Stimulated activated CD4-positive, alpha-beta T cell treated with anti-CD3 and anti-CD28 coated beads, Interleukin-4, amount 100 ng/mL, for 4 hours (primary cell): ENCODE measurements around the gene SFRP4.

Experiments used
- DNase-seq, 2 experiments: peaks; one replicate each; pipeline ENCODE4 v3.0.0-alpha.2; 2020

Gene SFRP4

DNA sequence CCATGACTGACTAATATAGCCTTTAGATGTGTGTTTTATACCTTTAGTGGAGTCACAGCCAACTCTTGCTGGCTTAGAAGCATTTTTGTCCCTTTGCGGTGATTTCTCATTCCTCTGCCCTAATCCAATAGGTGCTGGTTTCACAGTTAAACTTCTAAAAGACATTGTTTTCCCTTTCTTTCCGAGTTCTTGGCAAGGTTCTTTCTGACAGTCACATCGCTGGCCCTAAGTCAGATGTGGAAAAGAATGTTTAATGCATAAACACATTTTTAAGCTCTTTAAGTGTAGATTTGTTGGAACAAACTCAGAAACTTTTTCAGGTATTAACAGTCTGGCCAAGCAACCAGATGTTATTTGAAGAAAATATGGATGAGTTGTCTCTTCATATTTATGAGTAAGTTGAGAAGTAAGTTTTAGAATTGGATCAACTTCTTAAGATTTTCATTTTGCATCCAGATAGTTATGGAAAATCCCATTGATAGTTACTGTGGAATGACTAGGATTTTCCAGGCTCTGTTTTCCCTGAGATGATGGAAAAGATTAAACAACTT, 7.9 kb upstream of the SFRP4 start:
- DNase-seq, result no peak

DNA sequence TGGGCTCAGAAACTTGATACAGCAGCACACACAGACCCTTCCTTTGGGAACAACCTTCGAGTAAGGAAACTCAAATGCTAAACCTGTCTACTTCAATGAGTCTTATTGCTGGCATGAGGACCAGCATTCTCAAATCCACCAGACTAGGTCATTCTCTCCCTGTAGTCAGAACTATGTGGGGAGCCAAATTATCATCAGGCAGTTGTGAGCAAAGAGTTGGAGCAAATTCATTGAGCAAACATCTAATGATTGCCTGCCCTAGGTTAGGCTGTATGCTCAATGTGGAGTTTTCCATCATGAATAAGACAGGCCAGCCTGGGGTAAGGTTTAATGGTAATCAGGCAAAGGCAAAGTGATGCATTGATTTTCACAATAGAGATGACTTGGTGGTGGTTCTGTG, 7.4 kb upstream of the SFRP4 start:
- no peak for DNase-seq

DNA sequence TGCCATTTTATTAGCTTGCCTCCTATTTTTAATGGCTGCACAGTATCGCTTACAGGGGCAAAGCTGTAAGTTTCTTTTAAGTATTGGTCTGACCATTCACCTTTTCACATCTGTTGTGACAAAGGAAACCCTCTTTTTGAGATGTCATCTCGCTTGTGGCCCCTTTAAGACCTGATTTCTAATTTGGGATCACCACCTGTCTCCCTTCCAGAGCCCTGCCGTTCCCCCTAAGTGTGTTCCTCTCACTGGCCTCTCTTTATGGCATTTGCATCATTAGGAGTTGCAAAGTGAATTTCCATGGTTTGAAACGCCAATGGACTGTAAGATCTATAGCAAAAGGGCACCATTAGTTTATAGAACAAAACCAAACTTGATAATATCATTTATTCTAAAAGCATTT, 5.3 kb upstream of the SFRP4 start:
- DNase-seq, result no peak

DNA sequence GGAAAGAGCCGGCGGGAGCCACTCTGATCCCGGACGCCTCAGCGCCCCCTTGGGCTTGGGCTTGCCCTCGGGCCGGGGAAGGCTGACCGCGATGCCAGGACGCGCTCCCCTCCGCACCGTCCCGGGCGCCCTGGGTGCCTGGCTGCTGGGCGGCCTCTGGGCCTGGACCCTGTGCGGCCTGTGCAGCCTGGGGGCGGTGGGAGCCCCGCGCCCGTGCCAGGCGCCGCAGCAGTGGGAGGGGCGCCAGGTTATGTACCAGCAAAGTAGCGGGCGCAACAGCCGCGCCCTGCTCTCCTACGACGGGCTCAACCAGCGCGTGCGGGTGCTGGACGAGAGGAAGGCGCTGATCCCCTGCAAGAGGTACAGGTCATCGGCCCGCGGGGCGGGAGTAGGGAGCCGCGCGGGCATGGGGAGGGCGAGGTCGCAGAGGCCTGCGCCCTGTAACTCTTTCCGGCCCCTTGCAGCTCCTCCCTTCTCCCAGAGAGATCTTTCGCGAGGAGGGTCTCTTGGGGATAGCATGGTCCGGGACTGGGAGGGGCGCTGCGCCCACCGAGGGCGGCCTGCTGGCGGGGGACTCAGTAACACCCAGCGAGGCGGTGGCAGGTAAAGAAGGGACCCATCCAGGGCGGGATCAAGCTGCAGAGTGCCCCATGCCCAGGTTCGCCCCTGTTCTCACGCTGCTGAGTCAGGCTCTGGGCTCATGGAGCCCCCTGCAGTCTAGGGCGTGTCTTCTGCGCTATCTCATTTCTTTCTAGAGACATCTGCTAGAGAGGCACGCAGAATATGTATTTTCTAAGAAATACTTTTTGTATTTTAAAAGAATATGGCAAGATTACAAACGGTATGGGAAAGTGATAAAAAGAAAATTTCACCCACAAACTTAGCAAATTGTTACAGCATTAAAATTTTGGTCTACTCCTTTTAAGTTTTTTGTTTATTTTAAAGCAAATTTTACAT, 4.5 kb upstream of the SFRP4 start:
- no peak for DNase-seq

DNA sequence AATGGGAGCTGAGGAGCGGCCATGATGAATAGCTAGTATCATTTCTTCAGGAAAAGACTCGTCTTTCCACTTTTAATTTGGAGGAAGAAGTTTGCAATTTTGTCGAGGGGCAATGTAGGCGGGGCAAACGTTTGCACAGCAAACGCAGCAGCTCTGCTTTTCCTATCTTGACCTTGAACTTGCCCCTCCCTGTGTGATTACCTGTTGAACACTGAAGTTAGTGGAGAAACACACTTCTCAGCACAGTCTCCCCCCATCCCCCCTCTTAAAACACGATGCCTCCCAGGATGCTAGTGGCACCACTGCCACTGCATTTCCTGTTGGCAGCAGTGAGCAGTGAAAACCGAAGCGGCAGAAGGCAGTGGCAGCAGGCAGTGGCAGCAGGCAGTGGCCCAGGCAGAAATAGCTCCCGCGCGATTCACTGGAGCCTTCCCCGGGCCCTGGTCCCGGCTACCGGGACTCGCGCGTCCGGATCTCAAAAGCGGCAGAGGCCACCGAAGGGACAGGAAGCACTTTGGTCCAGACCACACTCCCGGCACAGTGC, 3.8 kb upstream of the SFRP4 start, which contains the start of gene EPDR1:
TSS of gene EPDR1 (plus strand) at position 336 of the 544 bp plus-strand sequence. CDS start 300 bp downstream, outside the sequence.
- DNase-seq, result peak in 1 of 2 experiments; percentile 5

DNA sequence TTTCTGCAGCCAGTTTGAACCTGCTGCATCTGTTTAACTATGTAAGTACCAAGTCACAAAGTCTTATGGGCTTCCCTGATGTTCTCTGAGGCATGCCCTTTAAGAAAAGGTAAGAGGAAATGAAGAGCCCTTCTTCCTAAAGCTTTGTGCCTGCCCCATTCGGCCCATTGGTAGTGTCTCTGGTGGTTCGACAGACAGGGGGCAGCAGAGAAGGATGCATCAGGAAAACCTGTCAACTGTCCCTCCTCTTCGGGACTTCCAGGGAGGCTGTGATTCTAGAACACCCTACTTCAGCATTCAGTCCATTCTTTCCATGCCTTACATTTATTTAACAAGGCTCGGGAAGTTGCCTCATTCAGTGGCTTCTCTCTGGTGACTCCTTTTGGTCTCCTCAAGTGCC, 1.9 kb upstream of the SFRP4 start:
- DNase-seq, result no peak

DNA sequence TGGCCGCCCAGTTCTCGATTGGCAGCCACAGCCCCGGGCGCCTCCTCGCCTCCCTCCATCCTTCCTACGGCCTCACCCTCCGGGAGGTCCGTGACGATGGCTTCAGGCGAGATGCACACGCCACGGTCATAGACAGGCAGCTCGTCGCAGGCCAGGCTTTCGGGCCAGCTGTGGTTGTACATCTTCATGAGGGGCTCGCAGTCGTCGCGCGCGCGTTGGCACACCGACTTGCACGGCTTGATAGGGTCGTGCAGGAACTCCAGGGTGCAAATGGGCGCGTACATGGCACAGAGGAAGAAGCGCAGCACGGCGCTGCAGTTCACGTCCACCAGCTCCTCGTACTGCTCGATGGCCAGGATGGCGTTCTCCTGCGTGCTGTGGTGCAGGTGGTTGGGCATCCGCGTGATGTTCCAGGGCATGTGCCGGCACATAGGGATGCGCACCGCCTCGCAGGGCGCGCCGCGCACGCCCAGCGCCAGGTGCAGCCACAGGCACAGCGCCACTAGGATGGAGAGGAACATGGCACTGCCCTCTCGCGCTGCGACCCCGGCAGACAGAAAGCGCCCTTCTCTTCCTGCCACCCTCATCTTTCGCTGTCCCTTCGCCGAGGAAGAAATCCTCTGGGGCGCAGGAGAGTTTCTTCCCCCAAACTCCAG, 472 bp downstream of the SFRP4 start:
- DNase-seq, result no peak

DNA sequence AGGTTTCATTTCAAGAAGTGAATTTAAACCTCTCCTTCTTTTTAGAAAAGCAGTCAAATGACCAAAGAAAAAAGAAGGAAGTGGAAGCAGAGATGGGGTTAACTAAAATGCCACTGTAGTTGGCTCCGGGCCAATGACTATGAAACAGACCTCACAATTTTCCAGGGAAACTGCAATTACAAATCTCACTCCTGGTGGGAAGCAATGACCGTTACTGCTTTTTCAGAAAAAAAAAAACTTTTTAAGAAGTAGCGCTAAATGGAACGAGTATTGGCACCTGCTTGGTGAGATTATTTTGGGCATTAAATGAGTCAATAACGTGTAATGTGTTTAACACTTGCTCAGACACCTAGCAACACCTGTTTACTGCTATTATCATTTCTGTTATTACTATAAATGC, 1.2 kb downstream of the SFRP4 start:
- DNase-seq, result no peak

DNA sequence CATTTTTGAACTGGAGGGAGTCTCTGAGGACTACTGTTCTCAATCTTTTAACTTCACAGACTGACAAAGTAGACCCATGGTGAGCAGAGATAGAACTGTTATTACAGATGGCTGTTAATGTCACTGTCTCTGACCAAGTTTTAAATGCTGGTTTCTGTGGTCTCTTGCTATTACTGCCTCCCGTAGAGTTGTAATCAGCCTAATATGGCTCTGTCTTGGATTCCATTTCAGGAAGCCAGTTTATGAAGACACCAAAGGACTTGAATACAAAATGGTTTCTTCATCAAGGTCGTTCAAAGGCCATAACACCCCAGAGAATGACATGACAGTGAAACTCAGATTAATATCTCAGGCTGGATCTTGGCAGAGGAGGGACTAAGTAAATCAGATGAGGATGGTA, 3.9 kb downstream of the SFRP4 start:
- no peak for DNase-seq

DNA sequence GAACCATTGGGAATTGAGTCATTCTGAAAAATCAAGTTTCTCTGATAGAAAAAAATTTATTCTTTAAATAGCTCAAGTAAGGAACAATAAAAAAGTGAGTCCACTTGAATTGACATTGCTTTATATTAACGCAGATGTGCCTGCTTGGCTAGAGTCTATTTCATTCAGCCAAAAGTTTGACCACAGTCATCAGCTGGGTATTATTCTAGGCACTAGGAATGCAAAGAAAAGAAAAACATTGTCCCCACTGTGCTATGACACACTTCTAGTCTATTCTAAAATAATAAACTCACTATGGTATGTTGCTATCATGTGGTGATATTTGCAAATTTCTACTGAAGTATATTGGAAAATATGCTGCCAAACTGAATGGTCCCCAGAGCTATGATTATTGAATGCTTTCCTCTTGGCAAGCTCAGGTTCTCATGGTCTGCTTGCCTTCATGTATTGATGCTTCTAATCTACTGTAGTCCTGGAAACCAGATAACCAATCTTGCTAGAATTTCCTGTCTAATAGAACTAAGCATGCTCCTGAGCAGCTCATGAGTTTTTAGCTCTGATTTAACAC, 8.3 kb downstream of the SFRP4 start:
- DNase-seq, result no peak

DNA sequence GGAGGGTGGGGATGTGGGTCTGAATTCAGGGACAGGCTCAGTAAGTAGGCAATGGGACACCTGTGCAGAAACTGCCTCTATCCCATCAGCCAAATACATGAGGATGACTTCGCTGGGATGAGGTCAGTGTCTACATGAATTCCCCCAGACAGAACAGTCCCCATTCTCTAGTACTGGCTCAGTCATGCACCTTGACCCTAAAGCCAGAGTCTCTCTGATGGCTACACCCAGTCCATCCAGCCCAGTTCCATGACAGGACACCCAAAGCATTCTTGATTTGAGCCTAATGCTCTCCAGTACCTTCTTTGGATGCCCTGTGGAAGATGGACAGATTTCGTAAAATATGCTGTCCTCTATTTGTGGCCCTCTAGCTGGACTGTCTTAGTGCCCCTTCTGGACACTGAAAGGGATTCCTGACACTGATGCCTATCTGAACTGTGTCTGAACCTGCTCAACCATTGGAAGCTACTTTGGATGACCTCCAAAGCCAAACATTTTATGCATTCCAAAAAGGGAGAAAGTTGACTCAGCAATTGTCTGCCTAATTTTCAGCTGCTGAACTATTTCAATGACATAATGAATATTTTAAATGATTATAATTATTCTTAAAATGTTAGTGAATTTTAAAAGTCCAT, 14.6 kb downstream of the SFRP4 start:
- DNase-seq, result no peak

DNA sequence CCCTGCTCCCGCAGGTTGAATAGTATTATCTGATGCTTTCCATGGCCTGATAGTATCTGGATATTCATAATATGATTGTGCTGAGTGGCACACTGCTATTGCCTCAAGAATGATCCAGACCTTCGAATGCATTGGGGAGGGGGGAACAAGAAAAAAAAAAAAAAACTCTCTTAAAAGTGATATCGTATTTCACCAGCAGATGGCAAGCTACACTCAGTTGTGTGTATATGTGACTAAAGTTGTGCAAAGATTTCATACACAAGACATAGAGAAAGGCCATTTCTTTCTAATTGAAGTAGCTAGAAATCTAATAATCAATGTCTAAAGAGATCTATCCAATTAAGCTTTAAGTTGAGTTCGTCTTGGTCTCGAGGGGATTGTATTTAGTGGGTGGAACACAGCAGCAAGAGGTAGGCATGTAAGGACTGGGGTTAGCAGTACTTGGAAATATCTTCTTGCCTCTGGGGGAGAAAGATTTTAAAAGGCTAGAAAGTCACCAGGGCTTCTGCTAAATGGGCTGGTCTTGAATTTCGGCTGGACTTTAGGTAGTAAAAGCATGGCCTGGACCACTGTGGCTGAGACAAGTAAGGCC, 15.3 kb downstream of the SFRP4 start:
- DNase-seq, result no peak

DNA sequence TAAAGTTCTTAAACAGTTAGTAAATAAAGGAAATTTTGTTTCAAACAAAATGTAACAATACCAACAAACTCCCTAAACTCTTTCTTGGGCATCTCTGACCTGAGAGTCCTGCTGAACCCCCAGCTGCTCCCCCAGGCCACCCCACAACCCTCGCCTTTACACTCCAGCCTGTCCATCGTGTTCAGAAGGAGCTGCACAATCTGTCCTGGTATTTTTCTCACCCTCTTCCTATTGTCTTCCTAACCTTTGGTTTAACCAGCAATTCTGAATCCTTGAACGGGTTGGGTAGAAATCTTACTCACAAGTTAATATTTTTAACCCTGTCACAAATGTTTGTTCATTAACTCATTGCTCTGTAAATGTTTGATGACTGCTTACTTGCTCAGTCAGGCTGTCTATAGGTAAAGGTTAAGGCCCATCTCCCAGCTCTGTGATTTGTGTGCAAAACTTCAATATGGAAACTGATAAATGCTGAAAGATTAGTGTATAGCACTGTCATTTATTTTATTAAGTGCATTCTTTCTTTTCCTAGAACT, 16.8 kb downstream of the SFRP4 start:
- DNase-seq, result no peak

DNA sequence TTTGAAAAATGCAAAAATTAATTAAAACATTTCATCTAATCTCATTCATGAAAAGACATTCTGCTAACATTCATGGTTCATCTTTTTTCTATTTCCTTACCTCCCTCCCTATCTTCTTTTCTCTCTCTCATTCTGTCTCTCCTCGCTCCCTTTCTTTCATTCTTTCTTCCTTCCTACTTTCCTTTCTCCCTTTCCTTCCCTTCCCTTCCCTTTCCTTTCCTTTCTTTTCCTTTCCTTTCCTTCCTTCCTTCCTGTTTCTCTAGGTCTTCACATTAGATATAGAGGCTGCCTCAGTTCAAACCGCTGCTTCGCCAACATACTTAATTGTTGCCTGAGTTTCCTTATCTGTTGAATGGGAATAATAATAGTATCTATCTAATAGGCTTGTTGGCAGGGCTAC, 21.9 kb downstream of the SFRP4 start:
- no peak for DNase-seq

DNA sequence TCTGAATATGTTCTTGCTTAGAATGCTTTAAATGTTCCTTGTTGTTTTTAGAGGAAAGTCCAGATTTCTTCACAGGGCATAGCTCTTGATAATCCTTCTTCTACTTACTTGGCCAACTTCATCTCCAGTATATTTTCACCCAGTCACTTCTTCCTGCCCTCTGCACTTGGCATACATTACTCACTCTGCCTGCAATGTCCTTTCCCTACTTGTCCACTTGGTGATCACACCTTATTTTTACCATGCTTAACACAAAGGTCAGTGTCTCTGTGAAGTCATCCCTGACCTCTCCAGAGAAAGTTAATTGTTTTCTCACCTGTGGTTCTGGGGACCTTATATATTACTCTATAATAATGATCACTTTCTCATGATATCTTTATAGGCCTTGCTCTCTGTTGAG, 23.3 kb downstream of the SFRP4 start:
- no peak for DNase-seq

DNA sequence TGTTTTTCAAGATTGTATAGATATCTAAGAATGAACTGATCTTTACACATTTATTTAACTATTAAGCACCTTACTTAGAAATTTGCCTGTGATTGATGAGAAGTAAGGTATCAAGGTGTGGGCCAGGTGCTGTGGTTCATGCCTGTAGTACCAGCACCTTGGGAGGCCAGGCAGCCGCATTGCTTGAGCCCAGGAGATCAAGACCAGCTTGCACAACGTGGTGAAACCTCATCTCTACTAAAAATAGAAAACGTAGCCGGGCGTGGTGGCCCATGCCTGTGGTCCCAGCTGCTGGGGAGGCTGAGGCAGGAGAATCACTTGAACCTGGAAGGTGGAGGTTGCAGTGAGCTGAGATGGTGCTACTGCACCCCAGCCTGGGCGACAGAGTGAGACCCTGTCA, 34.5 kb downstream of the SFRP4 start:
- DNase-seq, result no peak
